HPDE6-E6E7 (cell line): ENCODE measurements around the gene SGK1.
"Not testable (repeated sequence)": the region's sequence is repeated elsewhere in the genome, so short reads cannot be mapped to it uniquely, and the experiment has no call there.

Source experiments
- DNase-seq: peaks from one replicate; pipeline ENCODE4 v3.0.0; 2011; ENCODE audit warnings: missing footprints; ENCODE audit errors: extremely low spot score

SGK1 gene

GRCh38 chr6:134328138-134328537, 10.2 kb upstream of the SGK1 start:
- DNase-seq: no peak

GRCh38 chr6:134326192-134326591, 8.3 kb upstream of the SGK1 start:
- DNase-seq: not testable (repeated sequence)

GRCh38 chr6:134324766-134325165, 6.9 kb upstream of the SGK1 start:
- no peak for DNase-seq

GRCh38 chr6:134324141-134324540, 6.2 kb upstream of the SGK1 start:
- no peak for DNase-seq

- DNase-seq: no peak
Observed at GRCh38 chr6:134323698-134324097, 5.8 kb upstream of the SGK1 start.

- DNase-seq: no peak
Observed at GRCh38 chr6:134323294-134323693, 5.4 kb upstream of the SGK1 start.

- DNase-seq: no peak
Observed at GRCh38 chr6:134322216-134322615, 4.3 kb upstream of the SGK1 start.

GRCh38 chr6:134321246-134321645, 3.3 kb upstream of the SGK1 start:
- no peak for DNase-seq

GRCh38 chr6:134319686-134320085, 1.8 kb upstream of the SGK1 start:
- not testable (repeated sequence) for DNase-seq

GRCh38 chr6:134318974-134319281, 1.0 kb upstream of the SGK1 start:
- no peak for DNase-seq

GRCh38 chr6:134318236-134318973, 493 bp upstream of the SGK1 start:
- DNase-seq: no peak

- no peak for DNase-seq
Observed at GRCh38 chr6:134316733-134317431, 1.0 kb downstream of the SGK1 start.

GRCh38 chr6:134315974-134316441, 1.9 kb downstream of the SGK1 start:
- DNase-seq: no peak

GRCh38 chr6:134315189-134315588, 2.7 kb downstream of the SGK1 start:
- no peak for DNase-seq

GRCh38 chr6:134314006-134314821, 3.7 kb downstream of the SGK1 start:
- DNase-seq: no peak

- DNase-seq: no peak
Observed at GRCh38 chr6:134312038-134312660, 5.8 kb downstream of the SGK1 start.

GRCh38 chr6:134310817-134311216, 7.1 kb downstream of the SGK1 start:
- DNase-seq: no peak

GRCh38 chr6:134309983-134310605, 7.8 kb downstream of the SGK1 start:
- no peak for DNase-seq

GRCh38 chr6:134309227-134309626, 8.7 kb downstream of the SGK1 start:
- DNase-seq: no peak

- no peak for DNase-seq
Observed at GRCh38 chr6:134308800-134309199, 9.1 kb downstream of the SGK1 start.

- no peak for DNase-seq
Observed at GRCh38 chr6:134307870-134308269, 10.0 kb downstream of the SGK1 start.

- DNase-seq: no peak
Observed at GRCh38 chr6:134307075-134307474, 10.8 kb downstream of the SGK1 start.
